Caco-2 (cell line): ENCODE measurements around the gene SDK2. TPM values are rescaled to one million over a fixed set of nuclear protein-coding genes. Genes with fewer than 3 reads are reported as not detected.

ENCODE experiments used
- BruUV-seq: library from RNA; stranded (reverse); fragments of 400-500 nt; replicated peaks from 2 replicates; lab custom pipeline; 2021; lab: Mats Ljungman, UMichigan
- CTCF ChIA-PET: fragments of 300-600 bp; sonication (Branson Sonifier 250); formaldehyde crosslinking; loops from one replicate; lab custom pipeline; 2022; ENCODE audit warnings: antibody characterized with exemption; lab: Charles Lee
- POLR2A ChIA-PET: fragments of 300-600 bp; sonication (Branson Sonifier 250); formaldehyde crosslinking; loops from one replicate; lab custom pipeline; 2022; ENCODE audit warnings: antibody characterized with exemption; lab: Charles Lee
- DNase-seq, 2 experiments: peaks; one replicate each; pipeline versions ENCODE4 v3.0.0 to v3.0.0-alpha.2; 2020 to 2022
- H3K27me3 ChIP-seq: replicated peaks from 2 replicates; pipeline ENCODE4 v1.6.0; 2011; ENCODE audit warnings: low read length; ENCODE audit not compliant: control insufficient read depth, insufficient read depth
- H3K36me3 ChIP-seq: 2 replicates; pipeline ENCODE4 v1.5.1; 2011; ENCODE audit warnings: low read length; ENCODE audit not compliant: control insufficient read depth, insufficient read depth
- H3K4me1 ChIP-seq: fragments of 250-450 bp; sonication (Bioruptor Pico); 2 replicates; pipeline ENCODE4 v1.5.1; 2020; ENCODE audit warnings: mild to moderate bottlenecking
- H3K4me3 ChIP-seq: 2 replicates; pipeline ENCODE4 v1.5.1; 2011; ENCODE audit warnings: low read depth, mild to moderate bottlenecking, control low read depth, low read length
- H3K9me3 ChIP-seq: fragments of 250-450 bp; sonication (Bioruptor Pico); 2 replicates; pipeline ENCODE4 v1.5.1; 2020; ENCODE audit warnings: mild to moderate bottlenecking, moderate library complexity
- H3K27ac Mint-ChIP-seq: one replicate; pipeline ENCODE4 v1.8.0; 2022; ENCODE audit warnings: mixed read lengths; ENCODE audit not compliant: unreplicated experiment
- H3K27me3 Mint-ChIP-seq: one replicate; pipeline ENCODE4 v1.8.0; 2022; ENCODE audit warnings: mixed read lengths; ENCODE audit not compliant: insufficient read depth, unreplicated experiment
- H3K36me3 Mint-ChIP-seq: one replicate; pipeline ENCODE4 v1.8.0; 2022; ENCODE audit warnings: mild to moderate bottlenecking, mixed read lengths; ENCODE audit not compliant: insufficient read depth, unreplicated experiment
- H3K4me1 Mint-ChIP-seq: one replicate; pipeline ENCODE4 v1.8.0; 2022; ENCODE audit warnings: low read depth, mixed read lengths; ENCODE audit not compliant: unreplicated experiment
- H3K4me3 Mint-ChIP-seq: one replicate; pipeline ENCODE4 v1.8.0; 2022; ENCODE audit warnings: mild to moderate bottlenecking, moderate library complexity, mixed read lengths; ENCODE audit not compliant: unreplicated experiment
- H3K9me3 Mint-ChIP-seq: one replicate; pipeline ENCODE4 v1.8.0; 2022; ENCODE audit warnings: mixed read lengths; ENCODE audit not compliant: unreplicated experiment
- CTCF ChIP-seq, 2 experiments: fragments of 200-600 bp in 1 of 2; IDR thresholded peaks; 1 replicate in 1 of 2; 2 replicates in 1 of 2; pipeline versions ENCODE4 v1.5.1 to v1.8.0; 2011 to 2022; ENCODE audit warnings: antibody characterized with exemption in 1 of 2, control low read depth in 1 of 2, inconsistent platforms in 1 of 2, low read depth in 1 of 2, low read length in 1 of 2, mild to moderate bottlenecking in 1 of 2, moderate library complexity in 1 of 2; ENCODE audit not compliant: insufficient read depth in 1 of 2, severe bottlenecking in 1 of 2, unreplicated experiment in 1 of 2
- intact Hi-C: fragments of 100-400 bp; cut with micrococcal nuclease; formaldehyde crosslinking; loops from one replicate; pipeline ENCODE4 v1.10.0; 2022; ENCODE audit not compliant: unreplicated experiment
- total RNA-seq: library from RNA; stranded (reverse); gene quantifications from 2 replicates; pipeline ENCODE4 v1.2.3, GENCODE V29; 2022

The SDK2 gene
- total RNA-seq, 1 experiment from 2014 or later: 0.09 TPM

GRCh38 chr17:73643852-73644144 is 447 bp downstream of the SDK2 start:
- no peak for TF ChIP-seq CTCF (IDR thresholded peaks at IDR 0.05; ENCODE audit: insufficient read depth in 1 of 2, low read depth in 1 of 2, low read length in 1 of 2, severe bottlenecking in 1 of 2, unreplicated experiment in 1 of 2)
- no TSS peak for BruUV-seq
- POLR2A ChIA-PET: interaction anchor here (0.6 kb wide), 1 partner anchor 559 kb away, joined by 3 read pairs; the partner anchor contains the start of gene RPL38
- DNase-seq: no peak
- peaks cover 6% of the 10 kb centered on the region for H3K27me3 ChIP-seq
- H3K4me3 Mint-ChIP-seq: peak overlapping the region; percentile 77
- intact Hi-C loops: loop anchor here (2.0 to 5.0 kb wide), 2 partner anchors 197 to 349 kb away; no protein-coding TSS in a partner anchor
- H3K9me3 Mint-ChIP-seq: no peaks in the 10 kb centered on the region
- H3K4me1 Mint-ChIP-seq: peaks cover 5% of the 10 kb centered on the region
- peak overlapping the region; percentile 33; the same call in 1 of the 2 replicates for H3K4me3 ChIP-seq
- CTCF ChIA-PET: interaction anchor here (0.6 to 0.7 kb wide), 2 partner anchors 154 to 393 kb away, joined by 3 to 4 read pairs; no protein-coding TSS in a partner anchor
- no peak overlapping the region for H3K27ac Mint-ChIP-seq
- no peaks in the 10 kb centered on the region for H3K9me3 ChIP-seq
- 0 out of 2 replicates have a peak, but pooled peaks cover 9% of the 10 kb centered on the region for H3K4me1 ChIP-seq
- H3K36me3 ChIP-seq: no peaks in the 10 kb centered on the region
- no peaks in the 10 kb centered on the region for H3K36me3 Mint-ChIP-seq
- peaks cover 43% of the 10 kb centered on the region for H3K27me3 Mint-ChIP-seq

DNA sequence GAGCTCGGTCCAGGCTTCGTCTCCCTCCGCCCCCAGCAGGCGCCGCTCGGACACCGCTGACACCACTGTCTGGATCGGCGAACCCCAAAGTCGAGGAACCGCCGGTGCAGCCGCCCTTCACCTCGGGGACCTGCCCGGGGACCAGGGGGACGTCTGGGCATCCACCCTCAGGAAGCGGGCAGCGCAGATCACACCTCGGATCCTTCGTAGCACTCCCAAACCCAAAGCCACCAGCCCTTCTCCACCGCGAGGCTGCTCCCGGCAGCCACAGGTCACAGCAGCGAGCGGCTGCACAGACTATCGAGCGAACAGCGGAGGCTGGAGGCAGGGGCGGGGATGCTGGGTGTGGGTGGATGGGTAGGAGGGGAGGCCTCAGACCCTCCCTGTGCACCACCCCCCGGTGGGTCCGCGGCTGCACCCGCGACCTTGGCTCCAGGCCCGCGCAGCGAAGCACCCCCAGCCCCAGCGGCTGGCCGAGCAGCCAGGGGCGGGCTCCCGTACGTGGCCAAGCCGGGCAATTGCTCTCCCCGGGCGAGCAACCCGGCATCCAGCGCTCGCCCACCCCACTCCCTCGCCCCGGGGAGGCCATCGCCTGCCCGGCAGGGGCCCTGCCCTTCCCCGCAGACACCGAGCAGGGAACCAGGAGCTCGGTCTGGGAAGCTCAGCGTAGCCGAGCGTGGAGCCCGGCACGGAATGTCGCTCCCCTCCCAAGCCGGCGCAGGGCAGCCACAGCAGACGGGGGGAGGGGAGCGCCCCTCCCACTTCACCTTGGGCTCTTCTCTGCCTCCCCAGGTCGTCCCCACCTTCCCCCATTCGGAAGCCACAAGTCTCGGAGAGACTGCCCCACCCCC is 1.0 kb downstream of the SDK2 start:
- ChIA-PET POLR2A (interaction anchor here (0.6 kb wide), 1 partner anchor 560 kb away, joined by 3 read pairs; the partner anchor contains the start of gene RPL38), CTCF (interaction anchor here (0.6 to 0.7 kb wide), 2 partner anchors 155 to 231 kb away, joined by 3 read pairs; no protein-coding TSS in a partner anchor)
- intact Hi-C loops: loop anchor here (2.0 to 5.0 kb wide), 2 partner anchors 198 to 349 kb away; no protein-coding TSS in a partner anchor
- BruUV-seq: no TSS peak
- H3K27me3 ChIP-seq: peaks cover 6% of the 10 kb centered on the region
- H3K9me3 Mint-ChIP-seq: no peaks in the 10 kb centered on the region
- DNase-seq: peak in 1 of 2 experiments; percentile 43
- peak; percentile 19 to 49 for TF ChIP-seq CTCF (IDR thresholded peaks at IDR 0.05; ENCODE audit: insufficient read depth in 1 of 2, low read depth in 1 of 2, low read length in 1 of 2, severe bottlenecking in 1 of 2, unreplicated experiment in 1 of 2)
- H3K4me1 ChIP-seq: 0 out of 2 replicates have a peak, but pooled peaks cover 9% of the 10 kb centered on the region
- no peak overlapping the region for H3K27ac Mint-ChIP-seq
- H3K36me3 Mint-ChIP-seq: no peaks in the 10 kb centered on the region
- H3K27me3 Mint-ChIP-seq: peaks cover 45% of the 10 kb centered on the region
- H3K4me3 ChIP-seq: peak overlapping the region; percentile 33
- no peaks in the 10 kb centered on the region for H3K9me3 ChIP-seq
- H3K4me1 Mint-ChIP-seq: peaks cover 5% of the 10 kb centered on the region
- H3K4me3 Mint-ChIP-seq: peak overlapping the region; percentile 77
- H3K36me3 ChIP-seq: no peaks in the 10 kb centered on the region

DNA sequence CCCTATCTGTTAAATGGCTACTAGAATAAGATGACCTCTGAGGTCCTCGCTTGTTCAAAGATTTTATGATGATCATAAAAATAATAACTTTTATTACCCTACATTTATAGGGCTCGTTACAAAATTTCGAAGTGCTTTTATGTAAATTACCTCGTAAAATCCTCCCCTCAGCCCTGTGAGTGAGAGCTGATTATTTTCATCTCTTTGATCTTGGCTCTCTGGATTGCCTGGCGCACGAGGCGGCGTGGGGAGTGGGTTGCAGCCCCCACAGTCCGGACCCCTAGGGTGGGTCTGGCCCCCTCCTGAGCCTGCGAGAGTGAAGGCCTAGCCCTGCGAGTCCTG is 1.6 kb downstream of the SDK2 start:
- BruUV-seq: no TSS peak
- Histone ChIP-seq H3K4me3 (peak overlapping the region; percentile 33), H3K36me3 (no peaks in the 10 kb centered on the region), H3K27me3 (peaks cover 6% of the 10 kb centered on the region), H3K9me3 (no peaks in the 10 kb centered on the region), H3K4me1 (0 out of 2 replicates have a peak, but pooled peaks cover 9% of the 10 kb centered on the region)
- ChIA-PET POLR2A (no interaction called here), CTCF (interaction anchor here (0.6 kb wide), 1 partner anchor 232 kb away, joined by 3 read pairs; no protein-coding TSS in a partner anchor)
- no peak for TF ChIP-seq CTCF (IDR thresholded peaks at IDR 0.05; ENCODE audit: insufficient read depth in 1 of 2, low read depth in 1 of 2, low read length in 1 of 2, severe bottlenecking in 1 of 2, unreplicated experiment in 1 of 2)
- H3K27ac Mint-ChIP-seq: no peak overlapping the region
- H3K36me3 Mint-ChIP-seq: no peaks in the 10 kb centered on the region
- H3K4me3 Mint-ChIP-seq: peak overlapping the region; percentile 77
- H3K9me3 Mint-ChIP-seq: no peaks in the 10 kb centered on the region
- intact Hi-C loops: loop anchor here (2.0 to 5.0 kb wide), 2 partner anchors 198 to 350 kb away; no protein-coding TSS in a partner anchor
- H3K27me3 Mint-ChIP-seq: peaks cover 45% of the 10 kb centered on the region
- no peak for DNase-seq
- peaks cover 5% of the 10 kb centered on the region for H3K4me1 Mint-ChIP-seq
